Thymus (tissue), 11 donors: Measurements from ENCODE around the gene TALDO1. TPM values are rescaled to one million over a fixed set of nuclear protein-coding genes. Genes with fewer than 3 reads are reported as not detected.

Experiments
- DNase-seq, 9 donors: peaks; one replicate each; pipeline ENCODE4 v3.0.0-alpha.2; 2013; ENCODE audit warnings: low spot score in 9 of 9, low read depth in 6 of 9, missing footprints in 1 of 9
- H3K27ac ChIP-seq, 2 donors: one replicate each; pipeline ENCODE4 v1.5.1; 2013; ENCODE audit warnings: control low read depth in 1 of 2, low read depth in 1 of 2, low read length in 1 of 2, mild to moderate bottlenecking in 1 of 2, moderate library complexity in 1 of 2
- H3K27me3 ChIP-seq, 2 donors: one replicate each; pipeline ENCODE4 v1.5.1; 2013; ENCODE audit warnings: low read length in 1 of 2; ENCODE audit not compliant: control insufficient read depth in 2 of 2, insufficient read depth in 1 of 2
- H3K36me3 ChIP-seq, 2 donors: one replicate each; pipeline ENCODE4 v1.5.1; 2013; ENCODE audit warnings: low read length in 1 of 2, mild to moderate bottlenecking in 1 of 2, moderate library complexity in 1 of 2; ENCODE audit not compliant: control insufficient read depth in 2 of 2, insufficient read depth in 2 of 2
- H3K4me1 ChIP-seq, 2 donors: one replicate each; pipeline ENCODE4 v1.5.1; 2013; ENCODE audit warnings: low read length in 2 of 2; ENCODE audit not compliant: control insufficient read depth in 2 of 2, insufficient read depth in 2 of 2
- H3K4me3 ChIP-seq, 2 donors: one replicate each; pipeline ENCODE4 v1.5.1; 2013; ENCODE audit warnings: low read length in 2 of 2, control low read depth in 1 of 2, mild to moderate bottlenecking in 1 of 2
- H3K9me3 ChIP-seq, 2 donors: one replicate each; pipeline ENCODE4 v1.5.1; 2013; ENCODE audit warnings: low read length in 1 of 2, mild to moderate bottlenecking in 1 of 2; ENCODE audit not compliant: control insufficient read depth in 2 of 2, insufficient read depth in 1 of 2
- WGBS: extraction: QIAGEN DNeasy Blood & Tissue Kit; methylation state at CpG from one replicate; pipeline ENCODE4 v1.1.7; 2013; 5-methylcytosine and 5-hydroxymethylcytosine counted together
- polyA plus RNA-seq: library from polyadenylated mRNA; stranded (reverse); fragments of 200-250 nt; gene quantifications from one replicate; pipeline ENCODE4 v1.2.3, GENCODE V29; 2013
- total RNA-seq: library from RNA; stranded (reverse); fragments of 120-200 nt; gene quantifications from one replicate; pipeline ENCODE4 v1.2.4, GENCODE V29; 2013
- donor health status: healthy.

Gene TALDO1
- total and polyA plus RNA-seq, 2 donors, result 115 to 141 TPM

DNA sequence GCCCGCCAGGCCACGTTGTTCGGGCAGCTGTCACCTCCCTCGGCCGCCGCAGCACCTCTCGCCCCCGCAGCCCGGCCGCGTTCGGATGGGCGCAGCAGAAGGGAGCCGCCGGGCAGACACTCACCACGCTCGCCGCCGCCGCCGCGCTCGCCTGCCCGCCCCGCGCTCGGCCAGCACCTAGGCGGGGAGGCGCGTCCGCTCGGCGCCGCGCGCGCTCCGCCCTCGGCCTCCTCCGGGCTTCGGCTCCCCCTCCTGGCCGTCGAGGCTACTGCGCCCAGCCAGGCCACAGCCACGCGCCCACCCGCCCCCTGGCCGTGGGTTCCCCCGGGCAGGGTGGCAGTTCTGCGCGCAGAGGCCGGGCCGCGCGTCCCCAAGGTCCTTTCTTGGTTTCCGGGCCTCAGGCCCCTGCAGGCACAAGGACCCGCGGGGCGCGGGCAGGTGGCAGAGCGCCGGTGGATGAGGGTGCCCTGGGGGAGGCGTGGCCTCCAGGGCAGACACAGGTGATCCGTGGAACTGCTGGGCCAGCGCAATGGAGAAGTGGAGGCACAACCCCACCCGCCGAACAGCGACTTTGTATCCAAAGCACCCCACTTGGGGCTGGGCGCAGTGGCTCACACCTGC is 50.9 kb downstream of the TALDO1 start, which contains the start of gene SLC25A22:
TSS of gene SLC25A22 (minus strand) at position 189 of the 621 bp plus-strand sequence. CDS start 3,275 bp downstream, outside the sequence.
- Histone ChIP-seq H3K4me3 (peak within 1 kb of the TSS; percentile 81 to 82), H3K27ac (peak within 1 kb of the TSS; percentile 90 to 92), H3K4me1 (peaks cover 22 to 38% of the 10 kb centered on the region in 2 donors), H3K9me3 (peaks cover 0 to 3% of the 10 kb centered on the region in 2 donors), H3K36me3 (peaks cover 37 to 56% of the 10 kb centered on the region in 2 donors), H3K27me3 (no peaks in the 10 kb centered on the region)
- peak in 5 of 9 donors; percentile 57 to 83 (median 75) for DNase-seq
- WGBS, result 4% methylated on average over 69 of the region's 69 CpGs

DNA sequence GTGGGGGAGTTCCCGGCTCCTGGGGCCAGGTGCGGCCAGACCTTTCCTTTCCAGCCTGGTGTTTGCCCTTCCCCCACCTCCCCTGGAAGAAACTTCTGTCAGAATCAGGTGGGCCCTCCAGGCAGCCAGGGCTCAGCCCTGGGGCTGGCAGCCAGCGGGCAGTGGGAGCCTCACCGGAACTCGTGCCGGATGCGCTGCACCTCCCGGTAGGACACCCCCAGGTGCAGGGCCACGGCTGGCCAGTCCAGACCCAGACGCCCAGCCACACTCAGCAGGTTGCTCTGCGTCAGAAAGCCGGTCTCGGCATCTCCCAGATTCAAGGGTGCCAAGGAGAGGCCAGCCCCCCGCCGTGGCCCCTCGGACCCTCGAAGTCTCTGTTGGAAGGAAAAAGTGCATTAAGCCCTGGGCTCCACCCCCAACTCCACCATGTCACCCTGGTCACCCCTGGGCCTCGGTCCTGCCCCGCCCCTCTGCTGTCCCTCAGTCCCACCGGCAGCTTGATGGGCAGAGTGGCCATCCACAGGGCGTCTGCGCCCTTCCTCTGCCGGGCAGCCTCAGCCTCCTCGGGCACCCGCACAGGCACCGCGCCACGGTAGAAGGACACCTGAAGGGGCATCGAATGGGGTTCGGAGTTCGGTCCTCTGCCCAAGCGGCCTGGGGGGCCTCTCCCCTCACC is 52.5 kb downstream of the TALDO1 start:
- Histone ChIP-seq H3K27ac (no peak overlapping the region), H3K9me3 (peaks cover 0 to 3% of the 10 kb centered on the region in 2 donors), H3K4me3 (no peak overlapping the region), H3K4me1 (peaks cover 37 to 54% of the 10 kb centered on the region in 2 donors), H3K27me3 (no peaks in the 10 kb centered on the region), H3K36me3 (peaks cover 38 to 43% of the 10 kb centered on the region in 2 donors)
- no peak for DNase-seq
- WGBS, result 98% methylated on average over 32 of the region's 32 CpGs

DNA sequence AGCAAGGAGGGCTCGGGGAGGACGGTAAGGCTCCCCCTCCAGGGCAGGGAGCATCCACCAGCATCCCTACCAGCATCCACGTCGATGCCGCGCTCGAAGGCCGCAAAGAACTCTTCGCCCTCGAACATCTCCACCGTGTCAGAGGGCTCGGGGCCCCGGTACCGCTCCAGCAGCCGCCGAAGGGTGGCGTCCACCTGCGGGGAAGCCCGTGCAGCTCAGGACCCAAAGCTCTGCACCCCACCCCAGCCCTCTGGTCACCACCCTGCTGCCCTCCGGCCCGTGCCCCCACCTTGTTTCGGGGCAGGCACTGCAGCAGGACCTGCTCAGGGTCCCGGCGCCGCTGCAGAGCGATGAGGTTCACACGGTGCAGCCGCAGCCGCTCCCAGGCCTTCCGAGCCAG is 53.2 kb downstream of the TALDO1 start:
- Histone ChIP-seq H3K4me1 (peaks cover 37 to 50% of the 10 kb centered on the region in 2 donors), H3K9me3 (peaks cover 0 to 7% of the 10 kb centered on the region in 2 donors), H3K36me3 (peaks cover 38 to 43% of the 10 kb centered on the region in 2 donors), H3K27ac (no peak overlapping the region), H3K27me3 (no peaks in the 10 kb centered on the region), H3K4me3 (no peak overlapping the region)
- WGBS, result 95% methylated on average over 30 of the region's 30 CpGs
- no peak for DNase-seq

DNA sequence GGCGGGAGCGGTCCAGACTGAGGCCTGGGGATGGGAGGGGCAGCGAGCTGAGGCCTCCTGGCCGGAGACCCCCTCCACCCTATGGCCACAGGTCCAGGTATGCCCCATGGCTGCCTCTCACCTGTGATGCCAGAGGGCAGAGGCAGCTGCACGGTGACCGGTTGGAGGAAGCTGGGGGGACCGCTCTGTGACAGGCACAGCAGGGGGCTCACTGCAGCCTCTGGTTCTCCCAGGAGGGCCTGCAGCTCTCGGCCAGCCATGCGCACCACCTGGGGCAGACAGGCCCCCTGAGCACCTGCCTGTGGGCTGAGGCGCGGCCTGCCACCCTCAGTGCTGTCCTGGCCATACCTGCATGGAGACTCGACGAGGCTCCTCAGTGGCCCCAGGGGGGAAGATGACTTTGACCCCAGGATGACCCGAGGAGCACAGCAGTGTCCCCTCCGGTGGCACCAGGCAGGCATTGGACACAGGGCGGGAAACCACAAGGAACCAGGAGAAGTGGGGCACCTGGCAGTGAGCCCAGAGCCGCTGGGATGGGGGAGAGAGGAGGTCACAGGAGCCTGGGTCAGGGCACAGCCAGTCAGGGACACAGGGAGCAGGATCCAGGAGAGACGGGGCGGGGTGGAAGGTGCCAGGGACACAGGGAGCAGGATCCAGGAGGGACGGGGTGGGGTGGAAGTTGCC is 54.0 kb downstream of the TALDO1 start:
- H3K4me3 ChIP-seq, result no peak overlapping the region
- WGBS, result 97% methylated on average over 20 of the region's 20 CpGs
- H3K27me3 ChIP-seq, result no peaks in the 10 kb centered on the region
- H3K36me3 ChIP-seq, result peaks cover 38 to 43% of the 10 kb centered on the region in 2 donors
- H3K9me3 ChIP-seq, result peaks cover 0 to 5% of the 10 kb centered on the region in 2 donors
- H3K27ac ChIP-seq, result no peak overlapping the region
- peaks cover 34 to 46% of the 10 kb centered on the region in 2 donors for H3K4me1 ChIP-seq
- no peak for DNase-seq

DNA sequence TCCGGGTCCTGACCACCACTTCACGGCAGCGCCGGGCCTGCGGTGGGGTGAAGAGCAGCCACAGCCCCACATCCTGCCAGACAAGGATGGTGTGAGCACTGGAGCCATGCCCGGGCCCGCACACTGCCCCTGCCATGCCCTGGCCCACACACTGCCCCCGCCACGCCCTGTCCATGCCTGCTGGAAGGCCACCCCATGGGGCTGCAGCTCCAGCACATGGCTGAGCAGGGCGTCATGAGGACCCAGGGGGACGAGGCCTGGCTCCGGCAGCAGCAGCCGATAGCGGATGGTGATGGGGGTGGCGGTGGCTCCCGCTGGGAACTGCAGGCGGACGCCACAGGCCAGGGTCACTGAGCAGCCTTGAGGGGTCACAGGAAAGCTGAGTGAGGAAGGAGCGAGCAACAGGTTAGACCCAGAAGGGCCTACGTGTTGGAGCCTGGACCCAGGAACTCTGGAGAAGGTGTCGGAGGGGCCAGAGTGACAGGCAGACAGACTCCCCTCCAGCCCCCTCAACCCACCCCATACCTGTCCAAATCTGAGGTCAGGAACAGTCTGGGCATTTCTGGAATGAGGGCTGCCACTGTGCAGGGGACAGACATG is 54.9 kb downstream of the TALDO1 start:
- WGBS, result over 99% methylated on average over 21 of the region's 21 CpGs
- peaks cover 25 to 37% of the 10 kb centered on the region in 2 donors for H3K4me1 ChIP-seq

DNA sequence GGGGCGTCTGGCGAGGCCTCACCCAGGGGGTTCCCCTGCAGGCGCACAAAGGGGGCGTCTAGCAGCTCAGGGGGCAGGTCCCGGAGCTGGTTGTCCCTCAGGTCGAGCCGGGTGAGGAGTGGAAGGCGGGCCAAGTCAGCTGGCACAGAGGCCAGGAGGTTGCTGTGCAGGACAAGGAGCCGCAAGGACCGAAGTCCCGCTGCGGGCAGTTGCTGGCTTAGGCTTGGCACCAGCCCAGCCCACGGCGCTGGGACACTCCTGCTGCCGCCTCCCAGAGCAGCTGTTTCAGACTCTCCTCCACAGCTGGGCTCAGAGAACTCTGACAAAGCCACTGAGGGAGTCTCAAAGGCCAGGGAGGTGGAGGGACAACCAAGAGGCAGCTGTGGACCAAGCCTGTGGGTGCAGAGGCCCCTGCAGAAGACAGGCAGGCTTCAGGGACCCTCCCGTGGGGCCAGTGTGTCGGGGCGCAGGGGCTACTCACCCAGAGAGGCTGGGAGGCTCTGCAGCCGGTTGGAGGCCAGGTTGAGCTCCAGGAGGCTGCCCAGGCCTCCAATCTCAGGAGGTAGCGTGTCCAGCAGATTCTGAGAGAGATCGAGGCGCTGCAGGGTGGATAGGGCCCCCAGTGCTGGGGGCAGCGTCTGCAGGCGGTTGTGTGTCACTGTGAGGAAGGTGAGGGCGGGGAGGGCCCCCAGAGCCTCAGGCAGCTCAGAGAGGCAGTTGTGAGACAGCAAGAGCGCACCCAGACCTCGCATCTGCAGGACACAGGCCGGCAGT is 55.6 kb downstream of the TALDO1 start:
- Histone ChIP-seq H3K9me3 (peaks cover 0 to 5% of the 10 kb centered on the region in 2 donors), H3K27me3 (no peaks in the 10 kb centered on the region), H3K27ac (no peak overlapping the region), H3K36me3 (peaks cover 38 to 43% of the 10 kb centered on the region in 2 donors), H3K4me3 (no peak overlapping the region), H3K4me1 (peaks cover 25 to 30% of the 10 kb centered on the region in 2 donors)
- DNase-seq, result no peak
- 96% methylated on average over 28 of the region's 28 CpGs for WGBS

More for the DNA sequence above, 54.9 kb downstream of the TALDO1 start:
- H3K4me3 ChIP-seq, result no peak overlapping the region
- H3K27me3 ChIP-seq, result no peaks in the 10 kb centered on the region
- H3K36me3 ChIP-seq, result peaks cover 38 to 43% of the 10 kb centered on the region in 2 donors
- no peak for DNase-seq
- peaks cover 0 to 5% of the 10 kb centered on the region in 2 donors for H3K9me3 ChIP-seq
- H3K27ac ChIP-seq, result no peak overlapping the region

DNA sequence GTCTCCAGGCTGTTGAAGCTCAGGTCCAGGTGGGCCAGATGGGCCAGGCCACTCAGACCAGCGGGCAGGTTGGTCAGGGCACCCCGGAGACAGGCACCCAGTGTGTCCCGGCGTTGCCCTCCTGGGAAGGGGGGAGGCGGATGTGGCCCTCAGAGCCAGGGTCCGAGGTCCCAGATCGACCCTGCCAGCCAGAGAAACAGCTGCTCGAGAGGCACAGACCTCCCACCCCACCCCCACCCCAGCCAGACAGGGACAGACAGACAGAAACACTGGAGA is 56.1 kb downstream of the TALDO1 start:
- 93% methylated on average over 8 of the region's 8 CpGs for whole genome bisulfite sequencing
- Histone ChIP-seq H3K4me1 (peaks cover 24 to 31% of the 10 kb centered on the region in 2 donors), H3K9me3 (peaks cover 0 to 5% of the 10 kb centered on the region in 2 donors), H3K4me3 (no peak overlapping the region), H3K36me3 (peaks cover 38 to 43% of the 10 kb centered on the region in 2 donors), H3K27ac (no peak overlapping the region), H3K27me3 (no peaks in the 10 kb centered on the region)
- DNase-seq, result no peak

DNA sequence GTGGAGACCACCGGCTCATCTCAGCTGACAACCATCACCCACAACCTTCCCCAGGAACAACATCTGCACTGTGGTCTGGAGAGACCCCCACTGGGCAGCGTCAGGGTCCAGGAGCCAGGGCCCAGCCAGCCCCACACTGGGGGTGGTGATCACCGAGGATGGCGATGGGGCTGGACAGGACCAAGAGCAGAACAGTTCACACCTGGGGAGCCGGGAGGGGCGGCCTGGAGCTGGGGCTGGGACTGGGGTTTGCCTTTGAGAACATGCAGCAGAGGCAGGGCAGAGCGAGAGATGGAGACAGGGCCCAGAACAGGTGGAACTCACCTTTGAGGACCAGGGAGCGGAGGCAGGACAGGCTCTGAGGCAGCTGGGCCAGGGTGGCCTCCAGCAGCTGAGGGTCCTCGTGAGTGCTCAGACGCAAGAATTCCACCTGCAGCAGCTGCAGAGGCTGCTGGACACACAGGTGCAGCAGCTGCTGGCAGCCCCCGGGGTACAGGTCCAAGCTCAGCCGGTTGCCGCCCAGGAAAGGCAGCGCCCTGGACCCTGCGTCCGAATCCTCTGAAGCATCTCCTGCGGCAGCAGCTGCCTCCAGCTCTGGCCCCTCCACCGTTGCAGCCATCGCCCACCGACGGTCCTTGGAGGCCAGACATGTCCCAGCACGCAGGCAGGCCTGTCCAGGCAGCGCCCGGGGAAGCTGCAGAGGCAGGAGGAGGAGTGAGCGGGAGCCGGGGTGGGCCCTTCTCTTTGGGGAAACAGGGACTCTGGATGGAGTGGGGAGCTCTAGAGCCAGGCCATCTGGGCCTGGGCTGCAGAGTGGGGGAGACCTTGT is 56.7 kb downstream of the TALDO1 start:
- peak overlapping the region in 1 of 2 donors; percentile 95 for H3K27ac ChIP-seq
- WGBS, result 60% methylated on average over 26 of the region's 26 CpGs
- H3K36me3 ChIP-seq, result peaks cover 37 to 41% of the 10 kb centered on the region in 2 donors
- peaks cover 26 to 34% of the 10 kb centered on the region in 2 donors for H3K4me1 ChIP-seq
- no peak for DNase-seq
- H3K4me3 ChIP-seq, result peak overlapping the region; percentile 70 to 73
- peaks cover 0 to 5% of the 10 kb centered on the region in 2 donors for H3K9me3 ChIP-seq
- H3K27me3 ChIP-seq, result no peaks in the 10 kb centered on the region
